T-helper 22 cell (primary cell): ENCODE data around the gene SMARCA1.

Experiments used
- DNase-seq: peaks from one replicate; pipeline ENCODE4 v3.0.0-alpha.2; 2020; ENCODE audit warnings: low read depth

SMARCA1 gene

DNA sequence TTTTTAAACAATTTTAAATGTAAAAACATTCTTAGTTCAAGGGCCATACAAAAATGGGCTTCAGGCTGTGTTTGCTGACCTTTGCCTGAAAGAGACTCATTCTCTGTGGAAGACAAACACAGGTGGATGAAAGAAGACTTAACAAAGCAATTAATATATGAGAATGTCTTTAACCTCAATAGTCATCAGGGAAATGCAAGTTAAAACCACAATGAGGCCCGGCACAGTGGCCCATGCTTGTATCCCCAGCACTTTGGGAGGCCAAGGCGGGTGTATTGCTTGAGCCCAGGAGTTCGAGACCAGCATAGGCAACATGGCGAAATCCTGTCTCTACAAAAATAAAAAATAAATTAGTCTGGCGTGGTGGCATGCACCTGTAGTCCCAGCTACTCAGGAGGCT is 7.1 kb upstream of the SMARCA1 start:
- no peak for DNase-seq

DNA sequence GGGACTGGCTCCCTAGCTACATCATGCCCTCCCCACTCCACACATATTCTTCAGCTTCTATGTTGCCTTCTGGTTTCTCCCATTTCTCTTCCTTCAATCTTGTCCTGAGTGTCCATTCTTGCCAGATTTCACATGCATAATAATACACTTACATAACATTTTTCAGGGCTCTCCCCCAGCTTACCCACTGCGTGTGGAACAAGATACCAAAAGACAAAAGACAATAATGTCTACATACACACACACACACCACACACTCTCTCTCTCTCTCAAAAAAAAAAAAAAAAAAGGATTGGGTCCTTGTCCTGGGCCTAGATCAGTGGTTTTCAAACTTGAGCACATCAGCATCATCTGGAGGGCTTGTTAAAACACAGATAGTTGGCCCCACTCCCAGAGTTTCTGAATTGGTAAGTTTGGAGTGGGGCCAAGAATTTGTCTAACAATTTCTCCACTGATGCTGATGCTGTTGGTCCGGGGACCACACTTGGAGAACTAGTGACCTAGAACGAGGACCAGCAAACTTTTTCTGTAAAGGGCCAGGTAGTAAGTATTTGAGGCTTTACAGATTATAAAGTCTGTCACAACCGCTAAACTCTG is 6.5 kb upstream of the SMARCA1 start:
- DNase-seq = no peak

DNA sequence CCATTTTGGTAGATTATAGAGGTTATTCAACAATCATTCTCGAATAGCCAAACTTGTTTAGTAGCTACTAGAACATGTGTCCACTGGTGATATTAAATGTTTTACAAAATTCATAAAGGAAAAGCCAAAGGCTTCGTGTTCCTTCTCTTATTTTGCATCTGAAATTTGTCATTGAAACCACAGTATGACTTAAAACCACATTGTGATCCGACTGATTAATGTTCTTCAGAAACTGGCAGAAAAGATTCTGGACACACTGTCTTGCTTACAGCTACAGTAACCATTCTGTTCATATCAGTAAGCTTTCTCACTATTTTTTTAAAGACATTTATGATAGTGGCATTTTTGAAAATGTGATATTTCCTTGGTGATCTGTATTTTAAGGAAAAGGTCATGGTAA is 2.6 kb upstream of the SMARCA1 start:
- no peak for DNase-seq

DNA sequence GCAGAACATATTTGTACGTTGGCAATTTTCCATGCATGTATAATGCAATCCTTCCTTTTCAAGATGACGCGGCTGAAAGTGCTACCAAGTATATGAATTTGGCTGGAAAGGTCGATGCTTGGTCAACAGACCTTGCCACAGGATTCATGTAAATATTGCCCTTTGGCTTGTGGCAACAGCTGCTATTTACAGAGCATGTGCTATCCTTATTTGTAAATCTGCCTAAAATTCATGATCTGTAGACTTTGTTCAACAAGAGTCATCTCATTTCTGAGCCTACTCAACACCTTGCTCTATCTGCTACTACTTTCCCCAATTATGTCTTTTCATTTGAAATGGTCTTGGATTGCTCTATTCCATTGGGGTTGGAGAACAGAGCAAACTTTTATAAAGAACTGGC is 1.9 kb upstream of the SMARCA1 start:
- no peak for DNase-seq

DNA sequence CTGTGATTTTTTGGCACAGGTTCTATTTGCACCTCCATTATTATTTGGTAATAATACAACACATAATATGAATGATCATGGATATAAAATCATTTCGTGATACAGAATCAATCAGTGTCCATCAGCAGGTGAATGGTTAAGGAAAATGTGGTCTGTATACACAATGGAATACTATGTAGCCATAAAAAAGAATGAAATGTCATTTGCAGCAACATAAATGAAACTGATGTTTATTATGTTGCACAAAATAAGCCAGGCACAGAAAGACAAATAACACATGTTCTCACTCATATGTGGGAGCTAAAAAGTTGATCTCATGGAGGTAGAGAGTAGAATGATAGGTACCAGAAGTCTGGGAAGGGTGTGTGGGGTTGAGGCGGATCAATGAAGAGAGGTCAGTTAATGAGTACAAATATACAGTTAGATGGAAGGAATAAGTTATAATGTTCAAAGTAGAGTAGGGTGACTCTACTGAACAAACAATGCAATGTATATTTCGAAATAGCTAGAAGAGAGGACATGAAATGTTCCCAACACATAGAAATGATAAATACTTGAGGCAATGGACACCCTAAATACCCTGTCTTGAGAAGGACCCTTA is 1.1 kb upstream of the SMARCA1 start:
- no peak for DNase-seq

DNA sequence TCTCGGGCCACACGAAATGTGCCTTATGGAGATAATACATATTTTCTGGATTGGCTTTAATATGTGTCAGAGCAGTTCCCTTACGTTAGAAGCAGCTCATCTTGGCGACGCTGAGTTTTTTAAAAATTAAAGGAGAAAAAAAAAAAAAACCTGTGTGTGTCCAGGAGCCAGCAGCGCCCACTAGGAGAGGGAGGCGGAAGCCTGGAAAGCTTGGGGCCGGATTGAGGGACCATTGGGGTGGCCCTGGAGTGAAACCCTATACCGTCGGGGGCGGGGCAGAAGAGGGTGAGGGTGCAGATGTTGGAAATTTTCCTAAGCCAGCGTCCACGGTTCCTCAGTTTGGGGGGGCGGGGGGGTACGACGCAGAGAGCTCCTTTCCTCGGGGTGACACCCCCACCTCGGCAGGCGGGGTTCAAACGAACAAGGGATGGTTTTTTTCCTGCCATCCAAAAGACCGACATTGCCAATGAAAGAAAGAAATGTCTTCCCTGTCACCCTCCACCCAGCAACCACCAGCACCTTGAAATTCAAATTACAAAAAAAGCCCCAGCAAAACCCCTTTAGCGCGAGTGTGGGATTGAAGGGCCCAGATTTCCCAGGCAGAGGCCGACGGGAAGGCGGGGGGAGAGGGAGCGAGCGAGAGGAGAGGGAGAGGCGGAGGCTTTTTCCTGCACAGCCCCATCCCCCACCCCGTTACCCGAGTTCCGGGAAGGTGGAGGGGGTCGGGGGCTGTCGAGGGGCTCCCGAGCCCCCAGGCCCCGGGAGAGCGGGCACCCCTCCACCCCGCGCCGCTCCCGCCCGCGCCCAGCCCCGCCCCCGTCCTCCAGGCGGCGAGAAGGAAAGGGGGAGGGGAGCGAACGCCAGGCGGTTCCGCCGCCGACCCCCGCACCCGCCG is 859 bp downstream of the SMARCA1 start:
- DNase-seq = no peak

DNA sequence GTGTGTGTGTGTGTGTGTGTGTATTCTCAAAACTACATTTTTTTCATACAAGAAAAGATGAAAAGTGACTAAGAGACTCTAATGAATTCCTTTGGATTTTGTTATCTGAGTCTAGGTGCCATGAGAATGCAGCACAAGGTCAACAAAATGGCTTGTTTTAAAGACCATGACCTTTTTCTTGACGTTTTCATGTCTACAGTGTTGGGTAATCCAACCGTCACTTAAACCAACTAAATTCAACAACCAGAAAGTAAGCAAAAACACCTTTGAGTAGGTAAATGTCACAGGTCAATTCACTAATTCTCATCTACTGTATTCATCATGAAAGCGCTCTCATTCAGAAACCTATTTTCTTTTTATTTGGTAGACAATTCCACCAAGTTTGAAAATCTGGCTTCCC is 3.1 kb downstream of the SMARCA1 start:
- DNase-seq = no peak

DNA sequence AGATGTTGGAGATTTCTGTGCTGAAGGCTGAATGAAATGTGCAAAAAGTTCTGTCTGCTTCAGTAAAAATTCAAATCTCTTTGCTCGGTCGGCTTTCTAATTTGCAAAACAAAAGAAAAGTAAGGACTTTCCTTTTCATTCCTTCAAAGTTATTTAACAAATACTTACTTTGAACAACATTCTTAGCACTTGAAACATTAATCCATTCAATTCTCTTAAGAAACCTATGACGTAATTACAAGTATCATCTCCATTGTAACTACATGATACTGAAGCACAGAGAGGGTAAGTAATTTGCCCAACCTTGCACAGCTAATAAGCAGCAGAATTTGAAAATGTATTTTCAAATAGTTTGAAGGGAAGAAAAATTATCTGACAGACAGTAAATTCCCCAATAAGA is 6.9 kb downstream of the SMARCA1 start:
- no peak for DNase-seq

DNA sequence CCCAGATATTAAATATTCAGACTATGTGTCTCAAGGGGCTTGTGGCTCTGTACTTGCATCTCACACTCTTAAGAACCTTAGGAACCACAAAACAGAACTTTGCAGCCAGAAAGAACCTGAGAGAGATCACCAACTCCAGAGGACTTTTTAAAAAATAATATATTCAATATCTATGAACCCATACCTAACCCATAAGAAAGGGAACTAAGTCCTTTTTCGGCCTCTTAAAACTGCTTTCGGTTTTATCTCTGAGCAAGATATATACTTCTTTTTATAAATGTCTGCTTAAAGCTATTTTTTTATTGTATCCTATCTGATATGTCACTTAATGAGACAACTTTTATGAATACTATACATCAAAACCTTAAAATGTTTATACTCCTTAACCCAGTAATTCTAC is 10.9 kb downstream of the SMARCA1 start:
- no peak for DNase-seq

DNA sequence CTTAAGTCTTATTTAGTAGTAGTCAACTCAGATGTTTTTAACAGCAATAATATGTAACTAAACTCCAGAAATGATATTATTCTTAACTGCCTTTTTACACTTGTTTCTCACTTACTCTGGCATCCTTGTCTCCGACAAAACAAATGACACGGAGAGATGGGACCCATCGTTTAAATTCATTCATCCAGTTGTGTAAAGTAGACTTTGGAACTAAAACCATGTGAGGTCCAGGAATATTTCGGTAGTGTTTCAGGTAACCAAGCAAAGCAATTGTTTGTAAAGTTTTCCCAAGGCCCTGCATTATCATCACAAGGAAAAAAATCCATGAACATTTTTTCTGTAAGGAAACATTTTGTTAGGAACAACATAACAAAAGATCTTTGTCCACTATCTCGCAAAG is 11.6 kb downstream of the SMARCA1 start:
- no peak for DNase-seq

DNA sequence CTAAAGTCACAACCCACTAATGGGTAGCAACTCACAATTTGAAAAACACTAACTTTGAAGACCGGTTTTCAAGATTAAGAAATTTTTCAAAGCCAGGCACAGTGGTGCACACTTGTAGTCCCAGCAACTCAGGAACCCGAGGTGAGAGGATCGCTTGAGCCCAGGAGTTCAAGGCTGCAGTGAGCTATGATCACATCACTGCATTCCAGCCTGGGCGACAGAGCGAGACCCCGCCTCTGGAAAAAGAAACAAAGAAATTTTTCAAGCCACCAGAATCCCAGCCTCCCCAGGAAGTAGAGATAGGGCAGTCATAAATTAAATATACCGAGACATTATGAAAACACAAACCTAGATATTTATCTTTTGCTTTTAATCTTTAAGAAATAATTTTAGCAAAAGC is 13.0 kb downstream of the SMARCA1 start:
- no peak for DNase-seq

DNA sequence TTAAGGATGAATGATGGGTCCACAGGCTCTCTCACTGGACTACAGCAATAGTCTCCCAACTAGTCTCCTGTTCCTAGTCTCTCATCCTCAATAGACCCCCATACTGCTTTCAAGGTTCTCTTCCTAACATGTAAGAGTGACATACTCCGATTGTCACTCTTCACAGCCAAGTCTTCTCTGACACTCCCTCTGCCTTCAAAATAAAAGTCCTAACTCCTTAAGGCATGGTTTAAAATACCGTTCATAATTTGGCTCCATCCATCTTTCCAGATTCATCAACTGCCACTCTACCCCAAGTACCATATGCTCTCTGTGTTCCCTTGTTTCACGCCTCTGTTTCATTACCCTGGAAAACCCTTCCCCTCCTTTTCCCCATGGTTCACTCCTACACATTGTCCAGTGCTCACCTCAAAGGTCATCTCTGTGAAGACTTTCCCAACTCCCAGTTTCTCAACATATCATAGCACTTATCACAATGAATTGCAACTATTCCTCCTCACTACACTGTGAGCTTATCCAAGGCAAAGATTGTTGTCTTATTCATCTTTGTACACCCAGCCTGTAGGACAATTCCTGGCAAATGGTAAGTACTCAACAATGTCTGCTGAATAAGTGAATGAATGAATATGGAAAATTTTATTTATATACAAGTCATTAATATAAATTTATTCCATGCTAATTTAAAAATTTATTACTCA is 26.0 kb downstream of the SMARCA1 start:
- DNase-seq = no peak

DNA sequence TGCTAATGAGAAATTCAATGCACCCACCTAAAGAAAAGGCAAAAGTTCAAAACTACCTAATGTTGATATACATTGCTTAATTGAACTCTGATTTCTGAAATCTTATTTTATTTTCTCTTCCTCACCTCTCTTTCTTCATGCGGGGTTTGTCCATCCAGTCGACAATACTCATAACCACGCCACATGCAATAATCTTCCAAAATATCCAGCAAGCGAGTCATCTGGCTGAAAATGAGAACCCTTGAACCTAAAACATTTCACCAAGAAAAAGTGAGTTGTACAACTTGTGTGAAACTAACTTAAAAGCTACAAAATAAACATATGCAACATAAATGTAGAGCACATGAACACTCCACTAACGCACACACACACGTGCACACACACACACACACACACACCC is 26.7 kb downstream of the SMARCA1 start:
- DNase-seq = no peak

DNA sequence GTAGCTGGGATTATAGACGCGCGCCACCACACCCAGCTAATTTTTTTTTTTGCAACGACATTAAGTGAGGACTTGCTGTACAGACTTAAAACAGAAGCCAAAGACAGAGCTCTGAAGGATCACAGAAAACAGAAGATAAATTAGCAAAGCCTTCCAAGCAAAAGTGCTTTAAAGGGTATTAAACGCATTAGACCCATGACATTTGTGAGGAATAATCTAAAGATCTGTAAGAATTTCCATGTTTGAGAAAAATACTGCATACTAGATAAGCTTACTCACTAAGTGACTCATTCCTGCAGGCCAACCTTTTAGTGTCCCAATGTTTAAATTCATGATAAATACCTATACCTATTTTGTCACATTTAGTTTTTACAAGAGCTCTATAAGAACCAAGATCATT is 27.4 kb downstream of the SMARCA1 start:
- DNase-seq = no peak

DNA sequence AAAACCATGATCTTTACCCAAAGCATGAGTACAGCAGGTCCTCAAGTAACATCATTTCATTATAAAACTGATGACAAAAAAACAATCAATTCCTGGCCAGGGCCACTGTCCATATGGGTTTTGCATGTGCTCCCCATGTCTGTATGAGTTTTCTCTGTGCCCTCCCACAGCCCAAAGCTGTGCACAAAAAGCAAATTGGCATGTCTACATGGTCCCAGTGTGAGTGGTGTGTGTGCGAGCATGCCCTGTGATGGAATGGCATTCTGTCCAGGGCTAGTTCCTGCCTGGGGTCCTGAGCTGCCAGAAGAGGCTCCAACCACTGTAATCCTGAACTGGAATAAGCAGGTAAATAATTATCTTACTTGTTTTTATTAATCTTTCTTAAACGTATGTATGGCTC is 28.4 kb downstream of the SMARCA1 start:
- no peak for DNase-seq

DNA sequence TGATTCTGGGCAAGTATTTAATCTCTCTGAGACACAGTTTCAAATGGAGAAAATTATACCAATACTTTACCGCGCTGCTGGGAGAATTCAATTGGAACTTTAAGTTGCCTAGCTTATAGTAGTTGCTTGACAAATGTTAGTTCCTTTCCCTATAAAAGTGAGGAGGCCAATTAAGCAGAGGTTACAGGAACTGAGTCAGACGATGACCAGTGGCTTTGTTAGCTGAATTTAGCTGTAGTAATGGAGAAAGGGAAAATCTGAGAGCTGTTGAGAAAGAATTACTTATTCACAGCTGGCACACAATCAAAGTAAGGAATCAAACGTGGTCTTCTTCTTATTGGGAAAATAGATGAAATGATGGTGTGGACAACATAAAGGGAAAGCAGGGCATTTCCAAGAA is 29.6 kb downstream of the SMARCA1 start:
- DNase-seq = no peak

DNA sequence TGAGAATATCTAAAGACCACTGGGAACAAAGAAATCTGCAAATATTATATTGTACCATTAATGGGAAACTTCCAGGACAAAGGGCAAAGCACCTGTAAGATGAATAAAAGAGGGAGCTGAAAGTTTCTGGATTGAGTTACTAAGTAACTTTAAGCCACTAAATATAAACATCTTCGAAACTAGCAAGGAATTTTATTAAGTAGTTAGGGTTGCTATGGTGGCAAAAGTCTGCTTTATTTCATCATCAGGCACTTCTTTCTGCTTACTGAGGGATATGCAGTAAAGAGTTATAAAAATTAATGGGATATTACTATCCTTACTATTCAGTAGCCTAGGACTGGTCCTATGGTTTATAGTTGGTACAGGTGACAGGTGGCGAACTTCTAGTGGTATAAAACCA is 33.0 kb downstream of the SMARCA1 start:
- no peak for DNase-seq

DNA sequence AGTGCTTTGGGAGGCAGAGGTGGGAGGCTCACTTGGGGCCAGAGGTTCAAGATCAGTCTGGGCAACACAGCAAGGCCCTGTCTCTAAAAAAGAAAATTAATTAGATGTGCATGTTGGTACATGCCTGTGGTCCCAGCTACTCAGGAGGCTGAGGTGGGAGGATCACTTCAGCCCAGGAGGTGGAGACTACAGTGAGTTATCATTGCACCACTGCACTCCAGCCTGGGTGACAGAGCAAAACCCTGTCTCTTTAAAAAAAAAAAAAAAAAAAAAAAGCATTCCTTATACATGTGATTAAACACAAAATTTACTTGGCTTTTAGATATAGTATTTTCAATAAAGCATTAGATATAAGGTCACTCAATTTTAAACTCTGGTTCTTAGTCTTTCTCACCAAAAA is 34.9 kb downstream of the SMARCA1 start:
- no peak for DNase-seq

DNA sequence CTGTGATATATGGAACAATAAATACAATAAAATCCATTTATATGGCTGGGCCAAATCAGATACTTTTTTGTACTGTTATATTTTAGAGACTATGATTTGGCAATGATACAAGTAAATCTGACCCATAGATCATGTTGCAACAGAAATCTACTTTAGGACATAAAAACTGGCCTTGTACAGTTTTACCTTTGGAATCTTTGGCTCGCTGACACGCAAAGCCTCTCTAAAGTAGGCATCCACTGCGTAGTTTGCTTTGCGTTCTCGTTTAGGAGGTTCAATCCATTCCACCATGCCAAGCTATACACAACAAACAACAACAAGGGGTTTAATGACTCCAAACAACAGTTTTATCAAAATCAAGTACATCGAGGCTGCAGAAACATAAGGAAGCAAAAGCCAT is 42.4 kb downstream of the SMARCA1 start:
- no peak for DNase-seq

DNA sequence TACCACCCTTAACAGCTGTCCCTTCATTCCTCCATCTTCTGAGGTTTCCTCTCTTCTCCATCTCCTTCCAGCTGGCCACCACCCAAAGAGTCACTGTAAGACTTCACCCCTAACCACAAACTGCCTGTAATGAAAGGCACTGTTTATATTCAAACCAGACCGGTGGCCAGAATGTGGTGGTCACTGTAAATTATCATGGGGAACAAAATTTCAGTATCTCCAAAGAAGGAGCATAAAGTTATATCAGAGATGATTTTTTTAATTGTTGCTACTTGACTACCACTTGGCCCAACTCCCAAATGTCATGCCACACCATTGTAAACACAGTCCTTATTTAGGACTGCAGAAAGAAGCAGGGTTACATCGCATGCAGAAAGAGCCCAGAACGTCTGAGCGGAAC is 44.8 kb downstream of the SMARCA1 start:
- no peak for DNase-seq

DNA sequence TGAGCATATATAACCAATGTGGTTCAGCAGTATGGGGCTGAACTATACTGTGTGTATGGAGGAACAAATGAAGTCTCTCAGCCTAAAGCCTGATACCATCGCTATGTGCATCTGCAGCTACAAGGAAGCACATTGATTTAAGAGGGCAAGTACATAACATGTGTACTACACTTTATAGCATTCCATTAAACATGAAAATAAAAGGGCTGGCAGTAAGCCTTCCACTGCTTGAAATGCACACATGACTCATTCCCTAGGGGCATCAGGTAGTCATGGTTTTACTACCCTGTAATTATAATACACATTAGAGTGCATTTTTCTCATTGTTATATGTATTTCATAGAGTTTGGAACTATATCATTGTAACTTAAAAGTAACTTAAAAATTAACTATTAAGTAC is 51.2 kb downstream of the SMARCA1 start:
- no peak for DNase-seq

DNA sequence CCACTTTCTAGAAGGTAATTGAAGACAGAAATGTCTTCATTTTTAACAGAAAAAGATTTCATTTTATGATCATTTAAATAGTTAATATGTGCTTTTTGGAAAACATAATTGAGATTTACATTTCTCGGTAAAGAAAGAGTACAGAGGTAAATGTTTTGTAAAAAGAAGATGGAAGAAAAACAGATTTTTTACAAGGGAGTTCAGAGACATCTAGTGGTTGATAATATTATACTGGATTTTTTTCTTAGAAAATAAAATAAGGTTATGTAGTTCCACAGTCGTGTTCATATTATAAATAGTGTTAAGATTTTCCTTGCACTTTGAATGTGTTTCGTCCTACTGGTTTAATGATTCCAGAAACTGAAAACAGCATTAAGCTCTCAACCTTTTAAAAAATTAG is 60.6 kb downstream of the SMARCA1 start:
- DNase-seq = no peak
